K562 (cell line): Measurements from ENCODE around the gene MTMR12. TPM values are rescaled to one million over a fixed set of nuclear protein-coding genes. Genes with fewer than 3 reads are reported as not detected.

Source experiments
- BCL6 ChIP-seq: fragments of 250-450 bp; sonication (Bioruptor Pico); IDR thresholded peaks from 2 replicates; pipeline ENCODE4 v1.4.0; 2020
- CGGBP1 ChIP-seq: fragments of 250-450 bp; sonication (Bioruptor Pico); IDR thresholded peaks from 2 replicates; pipeline ENCODE4 v1.9.0; 2021; ENCODE audit warnings: mild to moderate bottlenecking
- ZBTB34 ChIP-seq: fragments of 250-450 bp; sonication (Bioruptor Pico); IDR thresholded peaks from 2 replicates; pipeline ENCODE4 v1.8.0; 2021; ENCODE audit warnings: mild to moderate bottlenecking, moderate library complexity
- ZNF609 ChIP-seq: sonication (generic); formaldehyde crosslinking; IDR thresholded peaks from 2 replicates; pipeline ENCODE4 v1.8.1; 2023; ENCODE audit warnings: missing genetic modification reagents, mild to moderate bottlenecking, borderline replicate concordance
- polyA plus RNA-seq, 8 experiments: library from polyadenylated mRNA; depleted of rRNA in 4 of 8; stranded (reverse) in 5 of 8; unstranded in 3 of 8; fragments of >200 nt; fragmentation: Nextera tagmentation in 2 of 8; fragmentation: Illumina TruSeq in 1 of 8; extraction: Ambion mirVana in 2 of 8; extraction: Trizol in 1 of 8; gene quantifications; 2 replicates each; pipeline versions ENCODE4 v1.2.1 to v1.2.3, GENCODE V29; 2011 to 2014; ENCODE audit warnings: inconsistent platforms in 1 of 8, missing spikeins in 1 of 8
- total RNA-seq, 7 experiments: library from RNA; depleted of rRNA in 6 of 7; stranded (reverse); fragments of >200 nt in 6 of 7; fragmentation: Illumina TruSeq in 2 of 7; extraction: Trizol in 2 of 7; gene quantifications; 2 replicates each; pipeline versions ENCODE4 v1.2.1 to v1.2.3, GENCODE V29; 2011 to 2021; ENCODE audit warnings: low replicate concordance in 1 of 7

Gene MTMR12
- total and polyA plus RNA-seq, 9 of the 15 experiments (the other 6 are each of a cell fraction or from before 2014, with no cell fraction given): 4.0 to 28.7 (median 17.1) TPM

GRCh38 chr5:32285510-32286138 lies 27.1 kb downstream of the MTMR12 start (continued):
- no peak for TF ChIP-seq ZBTB34
- no peak for TF ChIP-seq BCL6 (CRISPR knock-in tag)
- no peak for TF ChIP-seq CGGBP1 (CRISPR knock-in tag)
- no peak for TF ChIP-seq ZNF609 (CRISPR knock-in tag)
